H1 (cell line): ENCODE data around the gene ZNF470.

ENCODE experiments used
- BACH1 ChIP-seq: IDR thresholded peaks from 2 replicates; pipeline ENCODE4 v1.6.1; 2012; ENCODE audit warnings: low read length, improper control_type of control experiment
- CEBPB ChIP-seq: IDR thresholded peaks from 2 replicates; pipeline ENCODE4 v1.6.1; 2012; ENCODE audit warnings: low read depth, low read length
- CTCF ChIP-seq, 3 experiments: IDR thresholded peaks; 1 replicate in 2 of 3; 2 replicates in 1 of 3; pipeline versions ENCODE4 v1.5.1 to v1.6.1; 2011; ENCODE audit warnings: low read length in 3 of 3, mild to moderate bottlenecking in 3 of 3, inconsistent platforms in 2 of 3, low read depth in 1 of 3, moderate library complexity in 1 of 3; ENCODE audit not compliant: insufficient read depth in 1 of 3; ENCODE audit errors: control extremely low read depth in 1 of 3
- GABPA ChIP-seq: IDR thresholded peaks from 2 replicates; pipeline ENCODE4 v1.6.1; 2011; ENCODE audit warnings: mild to moderate bottlenecking, low read length, moderate library complexity, borderline replicate concordance; ENCODE audit not compliant: insufficient read depth
- HDAC6 ChIP-seq: IDR thresholded peaks from one replicate; pipeline ENCODE4 v1.7.1; 2012; ENCODE audit warnings: low read depth, mild to moderate bottlenecking, inconsistent platforms, low read length, moderate library complexity
- KDM1A ChIP-seq: fragments of 200-600, 300-600 bp; sonication (generic); IDR thresholded peaks from 2 replicates; pipeline ENCODE4 v1.7.1; 2016; ENCODE audit warnings: mild to moderate bottlenecking, low read length, borderline replicate concordance
- POLR2A ChIP-seq, 2 experiments: IDR thresholded peaks; 1 replicate in 1 of 2; 2 replicates in 1 of 2; pipeline ENCODE4 v1.6.1; 2011; ENCODE audit warnings: low read depth in 2 of 2, low read length in 2 of 2, mild to moderate bottlenecking in 2 of 2; ENCODE audit errors: control extremely low read depth in 1 of 2
- POLR2AphosphoS5 ChIP-seq: IDR thresholded peaks from 2 replicates; pipeline ENCODE4 v1.6.1; 2011; ENCODE audit warnings: low read depth, low read length
- RBBP5 ChIP-seq: IDR thresholded peaks from 2 replicates; pipeline ENCODE4 v1.7.1; 2012; ENCODE audit warnings: low read depth, mild to moderate bottlenecking, inconsistent platforms, low read length, moderate library complexity, borderline replicate concordance
- RFX5 ChIP-seq: IDR thresholded peaks from 2 replicates; pipeline ENCODE4 v1.6.1; 2011; ENCODE audit warnings: low read depth, low read length, improper control_type of control experiment, borderline replicate concordance
- SIX5 ChIP-seq: IDR thresholded peaks from 2 replicates; pipeline ENCODE4 v1.6.1; 2011; ENCODE audit warnings: mild to moderate bottlenecking, low read depth, low read length
- TAF1 ChIP-seq: IDR thresholded peaks from 2 replicates; pipeline ENCODE4 v1.6.1; 2011; ENCODE audit warnings: mild to moderate bottlenecking, low read depth, low read length
- TEAD4 ChIP-seq: IDR thresholded peaks from 2 replicates; pipeline ENCODE4 v1.6.1; 2012; ENCODE audit warnings: low read depth, low read length, inconsistent platforms, mixed read lengths
- YY1 ChIP-seq: IDR thresholded peaks from 2 replicates; pipeline ENCODE4 v1.6.1; 2011; ENCODE audit warnings: low read depth, mild to moderate bottlenecking, low read length

GRCh38 chr19:56625708-56626107 is 58.4 kb downstream of the ZNF470 start:
- TF ChIP-seq CEBPB (no peak), SIX5 (no peak), KDM1A (no peak), RBBP5 (no peak), YY1 (no peak), CTCF (IDR thresholded peaks at IDR 0.05; ENCODE audit: control extremely low read depth in 1 of 3, insufficient read depth in 1 of 3, low read depth in 1 of 3, low read length in 3 of 3) (no peak), POLR2A (IDR thresholded peaks at IDR 0.05; ENCODE audit: control extremely low read depth in 1 of 2, low read depth in 2 of 2, low read length in 2 of 2) (no peak), TEAD4 (no peak), GABPA (no peak), RFX5 (no peak), POLR2AphosphoS5 (no peak), BACH1 (no peak), HDAC6 (no peak), TAF1 (no peak)
